ENCODE results near the gene MAL. TPM values are rescaled to one million over a fixed set of nuclear protein-coding genes. Genes with fewer than 3 reads are reported as not detected.
"Not testable (repeated sequence)": the region's sequence is repeated elsewhere in the genome, so short reads cannot be mapped to it uniquely, and the experiment has no call there.

The MAL gene
- total RNA-seq, 2 experiments from 2014 or later, result 63.5 to 63.6 TPM

GRCh38 chr2:95030496-95030895, 5.0 kb downstream of the MAL start:
- Mint-ChIP-seq H3K27ac (peak overlapping the region; percentile 5), H3K27me3 (no peaks in the 10 kb centered on the region), H3K36me3 (peaks cover 8% of the 10 kb centered on the region), H3K9me3 (no peaks in the 10 kb centered on the region), H3K4me3 (no peak overlapping the region), H3K4me1 (ENCODE audit: low read depth) (peaks cover 73% of the 10 kb centered on the region)
- no peak for DNase-seq
- intact Hi-C loops (cut with micrococcal nuclease), result no loop called here
- CTCF ChIA-PET, result no interaction called here
- POLR2A ChIA-PET, result no interaction called here

DNA sequence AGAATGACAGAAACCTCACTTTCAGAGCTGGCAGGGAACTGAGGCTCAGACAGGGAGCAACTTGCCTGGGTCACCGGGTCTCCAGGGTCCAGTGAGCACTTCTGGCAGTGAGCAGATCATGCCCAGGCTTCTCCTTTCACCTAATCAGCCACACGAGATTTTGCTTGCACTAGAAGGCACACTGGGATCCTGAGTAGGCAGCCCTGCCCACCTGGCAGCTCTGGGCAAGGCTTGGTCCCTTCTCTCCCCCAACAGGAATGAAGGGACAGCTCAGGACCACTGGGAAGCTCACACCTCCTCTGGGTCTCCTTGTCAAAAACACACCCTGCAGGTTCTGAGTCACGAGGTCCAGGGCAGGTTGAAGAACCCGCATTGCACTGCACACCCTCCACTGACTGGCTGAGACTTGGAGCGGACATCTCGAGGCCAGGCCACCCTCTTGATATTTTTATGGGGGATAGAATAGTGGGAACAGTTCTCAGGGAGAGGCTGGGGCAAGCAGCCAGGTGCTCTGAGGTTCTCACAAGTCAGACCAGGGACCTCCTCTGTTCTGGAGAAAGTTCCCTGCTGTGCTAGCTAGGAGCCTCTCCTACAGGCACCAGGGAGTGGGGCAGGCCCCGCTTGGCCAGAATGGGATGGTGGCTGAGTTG, 5.7 kb downstream of the MAL start:
- Mint-ChIP-seq H3K36me3 (peaks cover 4% of the 10 kb centered on the region), H3K4me3 (no peak overlapping the region), H3K27ac (no peak overlapping the region), H3K9me3 (no peaks in the 10 kb centered on the region), H3K27me3 (no peaks in the 10 kb centered on the region), H3K4me1 (ENCODE audit: low read depth) (peaks cover 73% of the 10 kb centered on the region)
- DNase-seq, result no peak
- intact Hi-C loops (cut with micrococcal nuclease), result no loop called here
- ChIA-PET POLR2A (interaction anchor here (0.5 to 1.2 kb wide), 3 partner anchors 9 to 19 kb away, joined by 3 to 5 read pairs (median 3); no protein-coding TSS in a partner anchor), CTCF (interaction anchor here (1.5 to 2.3 kb wide), 3 partner anchors 9 to 85 kb away, joined by 7 to 17 read pairs (median 8); no protein-coding TSS in a partner anchor)

DNA sequence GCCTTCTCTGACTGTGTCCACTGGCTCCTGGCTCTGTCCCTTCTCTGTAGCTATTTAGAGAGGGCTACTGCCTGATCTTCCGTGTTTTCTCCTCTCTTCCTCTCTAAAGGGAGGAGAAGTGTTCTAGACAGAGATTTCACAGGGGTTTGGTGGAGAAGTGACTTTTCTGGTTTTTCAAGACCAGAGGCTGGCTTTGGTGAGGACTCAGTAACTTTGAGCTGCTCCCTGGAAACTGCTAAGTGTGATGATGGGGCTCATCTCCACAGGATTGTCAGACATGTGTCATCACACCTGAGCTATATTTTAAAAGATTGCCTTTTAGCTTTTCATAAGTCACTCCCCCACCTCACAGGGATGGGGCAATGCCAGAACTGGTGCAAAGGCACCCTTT, 6.2 kb downstream of the MAL start:
- H3K27me3 Mint-ChIP-seq, result no peaks in the 10 kb centered on the region
- ChIA-PET POLR2A (interaction anchor here (0.5 to 1.2 kb wide), 3 partner anchors 9 to 19 kb away, joined by 3 to 5 read pairs (median 3); no protein-coding TSS in a partner anchor), CTCF (interaction anchor here (1.5 to 2.3 kb wide), 3 partner anchors 9 to 84 kb away, joined by 7 to 17 read pairs (median 8); no protein-coding TSS in a partner anchor)
- no peak for DNase-seq
- H3K27ac Mint-ChIP-seq, result no peak overlapping the region
- intact Hi-C loops (cut with micrococcal nuclease), result no loop called here
- H3K9me3 Mint-ChIP-seq, result peaks cover 5% of the 10 kb centered on the region
- H3K4me1 Mint-ChIP-seq (ENCODE audit: low read depth), result peaks cover 75% of the 10 kb centered on the region
- H3K4me3 Mint-ChIP-seq, result no peak overlapping the region
- peaks cover 8% of the 10 kb centered on the region for H3K36me3 Mint-ChIP-seq

DNA sequence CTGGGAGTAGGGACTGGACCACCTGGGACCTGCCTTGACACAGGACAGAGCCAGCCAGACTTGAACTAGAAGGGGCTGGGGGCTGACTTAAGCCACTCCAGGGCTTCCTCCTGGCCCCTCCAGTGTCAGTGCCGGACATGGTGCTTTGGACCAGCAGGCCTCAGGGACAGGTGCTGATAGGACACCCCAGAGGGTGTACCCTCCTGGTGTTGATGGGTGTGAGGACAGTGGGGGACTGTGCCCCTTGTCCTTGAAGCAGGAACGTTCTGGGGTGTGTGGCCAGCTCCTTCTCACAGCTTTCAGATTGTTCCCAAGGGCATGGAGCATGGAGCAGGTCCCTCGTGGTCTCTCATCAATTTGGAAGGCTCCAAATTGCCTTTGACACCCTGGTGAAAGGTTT, 6.8 kb downstream of the MAL start:
- Mint-ChIP-seq H3K4me3 (no peak overlapping the region), H3K27ac (no peak overlapping the region), H3K27me3 (no peaks in the 10 kb centered on the region), H3K9me3 (peaks cover 11% of the 10 kb centered on the region), H3K36me3 (peaks cover 11% of the 10 kb centered on the region), H3K4me1 (ENCODE audit: low read depth) (peaks cover 76% of the 10 kb centered on the region)
- DNase-seq, result no peak
- intact Hi-C loops (cut with micrococcal nuclease), result no loop called here
- ChIA-PET CTCF (interaction anchor here (1.0 to 2.3 kb wide), 4 partner anchors 10 to 83 kb away, joined by 3 to 17 read pairs (median 8); no protein-coding TSS in a partner anchor), POLR2A (interaction anchor here (1.2 kb wide), 1 partner anchor 8 kb away, joined by 3 read pairs; no protein-coding TSS in a partner anchor)

DNA sequence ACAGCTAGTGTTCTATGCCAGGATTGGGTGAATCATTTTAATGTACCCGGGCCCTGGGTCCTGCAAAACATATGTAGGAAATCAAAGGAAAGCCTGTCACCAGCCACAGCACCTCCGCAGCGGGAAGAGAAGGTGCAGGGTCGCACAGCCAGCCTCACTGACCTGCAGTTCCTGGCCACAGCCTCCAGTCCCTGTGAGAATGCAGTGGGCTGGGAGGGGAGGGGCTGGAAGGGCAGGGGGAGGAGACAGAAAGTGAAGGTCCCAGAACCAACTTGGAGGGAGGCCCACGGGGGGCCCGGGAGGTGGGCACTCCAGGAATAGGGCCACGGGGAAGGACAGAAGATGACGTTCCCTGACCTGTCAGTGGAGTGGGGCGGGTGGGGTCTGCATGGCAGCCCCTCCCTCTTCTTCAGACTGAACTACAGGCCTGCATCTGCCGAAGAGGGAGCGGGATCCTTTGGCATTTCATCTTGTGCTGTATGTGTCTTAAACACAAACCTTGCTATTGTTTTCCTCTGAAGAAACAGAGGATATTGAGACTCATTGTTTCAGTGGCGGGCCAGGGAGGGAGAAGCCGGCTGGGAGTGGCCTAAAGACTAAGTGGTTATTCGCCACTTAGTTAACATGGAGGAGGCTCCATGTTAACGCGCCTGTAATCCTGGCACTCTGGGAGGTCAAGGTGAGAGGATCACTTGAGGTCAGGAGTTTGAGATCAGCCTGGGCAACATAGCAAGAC, 7.5 kb downstream of the MAL start:
- peaks cover 78% of the 10 kb centered on the region for H3K4me1 Mint-ChIP-seq (ENCODE audit: low read depth)
- no peaks in the 10 kb centered on the region for H3K27me3 Mint-ChIP-seq
- H3K36me3 Mint-ChIP-seq, result peaks cover 14% of the 10 kb centered on the region
- peaks cover 18% of the 10 kb centered on the region for H3K9me3 Mint-ChIP-seq
- intact Hi-C loops (cut with micrococcal nuclease), result no loop called here
- DNase-seq, result no peak
- no peak overlapping the region for H3K4me3 Mint-ChIP-seq
- H3K27ac Mint-ChIP-seq, result no peak overlapping the region
- POLR2A ChIA-PET, result no interaction called here
- CTCF ChIA-PET, result interaction anchor here (1.0 to 2.3 kb wide), 4 partner anchors 21 to 83 kb away, joined by 3 to 9 read pairs (median 5); no protein-coding TSS in a partner anchor

GRCh38 chr2:95034221-95034620, 8.7 kb downstream of the MAL start:
- intact Hi-C loops (cut with micrococcal nuclease), result no loop called here
- Mint-ChIP-seq H3K27me3 (no peaks in the 10 kb centered on the region), H3K36me3 (peaks cover 14% of the 10 kb centered on the region), H3K27ac (peak overlapping the region; percentile 21), H3K9me3 (peaks cover 26% of the 10 kb centered on the region), H3K4me3 (no peak overlapping the region), H3K4me1 (ENCODE audit: low read depth) (peaks cover 81% of the 10 kb centered on the region)
- ChIA-PET CTCF (interaction anchor here (0.8 to 1.8 kb wide), 6 partner anchors 8 to 81 kb away, joined by 3 to 9 read pairs (median 4); no protein-coding TSS in a partner anchor), POLR2A (no interaction called here)
- DNase-seq, result no peak

- intact Hi-C loops (cut with micrococcal nuclease), result no loop called here
- POLR2A ChIA-PET, result no interaction called here
- Mint-ChIP-seq H3K9me3 (peaks cover 26% of the 10 kb centered on the region), H3K27me3 (no peaks in the 10 kb centered on the region), H3K4me1 (ENCODE audit: low read depth) (peaks cover 79% of the 10 kb centered on the region), H3K4me3 (no peak overlapping the region), H3K27ac (peak overlapping the region; percentile 49), H3K36me3 (peaks cover 14% of the 10 kb centered on the region)
- CTCF ChIA-PET, result interaction anchor here (0.8 to 1.8 kb wide), 4 partner anchors 9 to 81 kb away, joined by 3 to 9 read pairs (median 4); no protein-coding TSS in a partner anchor
- DNase-seq, result no peak
Observed at GRCh38 chr2:95034818-95035217, 9.3 kb downstream of the MAL start.

DNA sequence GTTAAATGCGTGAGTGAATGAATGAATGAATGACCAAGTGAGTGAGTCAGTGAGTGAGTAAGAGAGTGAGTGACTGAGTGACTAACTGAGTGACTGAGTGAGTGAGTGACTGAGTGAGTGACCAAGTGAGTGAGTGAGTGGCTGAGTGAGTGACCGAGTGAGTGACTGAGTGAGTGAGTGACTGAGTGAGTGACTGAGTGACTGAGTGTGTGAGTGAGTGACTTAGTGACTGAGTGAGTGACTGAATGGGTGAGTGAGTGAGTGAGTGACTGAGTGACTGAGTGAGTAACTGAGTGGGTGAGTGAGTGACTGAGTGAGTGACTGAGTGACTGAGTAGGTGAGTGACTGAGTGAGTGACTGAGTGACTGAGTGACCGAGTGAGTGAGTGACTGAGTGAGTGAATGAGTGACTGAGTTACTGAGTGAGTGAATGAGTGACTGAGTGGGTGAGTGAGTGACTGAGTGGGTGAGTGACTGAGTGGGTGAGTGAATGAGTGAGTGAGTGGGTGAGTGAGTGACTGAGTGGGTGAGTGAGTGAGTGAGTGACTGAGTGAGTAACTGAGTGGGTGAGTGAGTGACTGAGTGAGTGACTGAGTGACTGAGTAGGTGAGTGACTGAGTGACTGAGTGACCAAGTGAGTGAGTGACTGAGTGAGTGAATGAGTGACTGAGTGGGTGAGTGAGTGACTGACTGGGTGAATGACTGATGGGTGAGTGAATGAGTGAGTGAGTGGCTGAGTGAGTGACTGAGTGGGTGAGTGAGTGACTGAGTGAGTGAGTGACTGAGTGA, 11.3 kb downstream of the MAL start:
- no peak for DNase-seq
- intact Hi-C loops (cut with micrococcal nuclease), result no loop called here
- CTCF ChIA-PET, result no interaction called here
- H3K36me3 Mint-ChIP-seq, result peaks cover 16% of the 10 kb centered on the region
- H3K27ac Mint-ChIP-seq, result peak overlapping the region; percentile 78
- no peak overlapping the region for H3K4me3 Mint-ChIP-seq
- POLR2A ChIA-PET, result no interaction called here
- H3K4me1 Mint-ChIP-seq (ENCODE audit: low read depth), result peaks cover 85% of the 10 kb centered on the region
- H3K9me3 Mint-ChIP-seq, result peaks cover 26% of the 10 kb centered on the region
- H3K27me3 Mint-ChIP-seq, result no peaks in the 10 kb centered on the region

GRCh38 chr2:95037384-95037839, 11.9 kb downstream of the MAL start:
- Mint-ChIP-seq H3K36me3 (peaks cover 18% of the 10 kb centered on the region), H3K4me1 (ENCODE audit: low read depth) (peaks cover 89% of the 10 kb centered on the region), H3K27me3 (no peaks in the 10 kb centered on the region), H3K4me3 (no peak overlapping the region), H3K27ac (peak overlapping the region; percentile 78), H3K9me3 (peaks cover 26% of the 10 kb centered on the region)
- no peak for DNase-seq
- ChIA-PET POLR2A (no interaction called here), CTCF (no interaction called here)
- intact Hi-C loops (cut with micrococcal nuclease), result no loop called here

GRCh38 chr2:95037841-95038585, 12.5 kb downstream of the MAL start:
- POLR2A ChIA-PET, H3K27me3 Mint-ChIP-seq, H3K4me3 Mint-ChIP-seq, CTCF ChIA-PET, DNase-seq: not testable (repeated sequence)
- Mint-ChIP-seq H3K9me3 (peaks cover 26% of the 10 kb centered on the region), H3K36me3 (peaks cover 18% of the 10 kb centered on the region), H3K4me1 (ENCODE audit: low read depth) (peaks cover 93% of the 10 kb centered on the region), H3K27ac (peak overlapping the region; percentile 78)
- intact Hi-C loops (cut with micrococcal nuclease), result loop anchor here (2.0 kb wide), 1 partner anchor 15 kb away; no protein-coding TSS in a partner anchor

DNA sequence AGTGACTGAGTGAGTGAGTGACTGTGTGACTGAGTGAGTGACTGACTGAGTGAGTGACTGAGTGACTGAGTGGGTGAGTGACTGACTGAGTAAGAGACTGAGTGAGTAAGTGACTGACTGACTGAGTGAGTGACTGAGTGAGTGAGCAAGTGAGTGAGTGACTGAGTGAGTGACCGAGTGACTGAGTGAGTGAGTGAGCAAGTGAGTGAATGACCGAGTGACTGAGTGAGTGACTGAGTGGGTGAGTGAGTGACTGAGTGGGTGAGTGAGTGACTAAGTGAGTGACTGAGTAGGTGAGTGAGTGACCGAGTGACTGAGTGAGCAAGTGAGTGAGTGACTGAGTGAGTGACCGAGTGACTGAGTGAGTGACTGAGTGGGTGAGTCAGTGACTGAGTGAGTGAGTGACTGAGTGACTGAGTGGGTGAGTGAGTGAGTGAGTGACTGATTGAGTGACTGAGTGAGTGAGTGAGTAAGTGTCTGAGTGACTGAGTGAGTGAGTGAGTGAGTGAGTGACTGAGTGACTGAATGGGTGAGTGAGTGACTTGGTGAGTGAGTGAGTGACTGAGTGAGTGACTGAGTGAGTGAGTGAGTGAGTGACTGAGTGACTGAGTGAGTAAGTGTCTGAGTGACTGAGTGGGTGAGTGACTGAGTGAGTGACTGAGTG, 13.3 kb downstream of the MAL start:
- peaks cover 95% of the 10 kb centered on the region for H3K4me1 Mint-ChIP-seq (ENCODE audit: low read depth)
- intact Hi-C loops (cut with micrococcal nuclease), result loop anchor here (2.0 kb wide), 1 partner anchor 14 kb away; no protein-coding TSS in a partner anchor
- no peak for DNase-seq
- H3K27me3 Mint-ChIP-seq, result no peaks in the 10 kb centered on the region
- peaks cover 18% of the 10 kb centered on the region for H3K36me3 Mint-ChIP-seq
- CTCF ChIA-PET, result interaction anchor here (1.7 kb wide), 1 partner anchor 15 kb away, joined by 6 read pairs; no protein-coding TSS in a partner anchor
- H3K4me3 Mint-ChIP-seq, result no peak overlapping the region
- H3K27ac Mint-ChIP-seq, result peak overlapping the region; percentile 78
- H3K9me3 Mint-ChIP-seq, result peaks cover 26% of the 10 kb centered on the region
- POLR2A ChIA-PET, result no interaction called here

Data from activated CD4-positive, alpha-beta memory T cell treated with anti-CD3 and anti-CD28 coated beads for 36 hours (primary cell).